Measurements from ENCODE around the gene IL19. TPM values are rescaled to one million over a fixed set of nuclear protein-coding genes. Genes with fewer than 3 reads are reported as not detected.
"Not testable (repeated sequence)": the region's sequence is repeated elsewhere in the genome, so short reads cannot be mapped to it uniquely, and the experiment has no call there.

Gene IL19
- total and polyA plus RNA-seq, 2 donors = 0.28 to 1.0 TPM

- Histone ChIP-seq H3K27me3 (ENCODE audit: control insufficient read depth in 2 of 2, insufficient read depth in 1 of 2, low read length in 1 of 2) (peaks cover 0 to 2% of the 10 kb centered on the region in 2 donors), H3K27ac (ENCODE audit: low read depth in 1 of 2, low read length in 1 of 2) (peak overlapping the region; percentile 50 to 74), H3K4me3 (ENCODE audit: low read length in 2 of 2) (no peak overlapping the region), H3K36me3 (ENCODE audit: control insufficient read depth in 2 of 2, insufficient read depth in 2 of 2, low read length in 1 of 2) (no peaks in the 10 kb centered on the region), H3K4me1 (ENCODE audit: control insufficient read depth in 2 of 2, insufficient read depth in 2 of 2, low read length in 2 of 2) (peaks cover 51 to 71% of the 10 kb centered on the region in 2 donors), H3K9me3 (ENCODE audit: control insufficient read depth in 2 of 2, insufficient read depth in 1 of 2, low read length in 1 of 2) (no peaks in the 10 kb centered on the region)
- WGBS = 66% methylated on average over 14 of the region's 14 CpGs
- DNase-seq (ENCODE audit: low read depth in 6 of 9, low spot score in 9 of 9) = peak in 1 of 9 donors; percentile 49
Measured at GRCh38 chr1:206768472-206769303, 1.9 kb upstream of the IL19 start.

GRCh38 chr1:206769304-206769731 lies 1.3 kb upstream of the IL19 start:
- peaks cover 51 to 78% of the 10 kb centered on the region in 2 donors for H3K4me1 ChIP-seq (ENCODE audit: control insufficient read depth in 2 of 2, insufficient read depth in 2 of 2, low read length in 2 of 2)
- no peak overlapping the region for H3K4me3 ChIP-seq (ENCODE audit: low read length in 2 of 2)
- H3K27ac ChIP-seq (ENCODE audit: low read depth in 1 of 2, low read length in 1 of 2) = peak overlapping the region; percentile 50 to 74
- peak in 5 of 9 donors; percentile 51 to 77 (median 52) for DNase-seq (ENCODE audit: low read depth in 6 of 9, low spot score in 9 of 9)
- WGBS = 36% methylated on average over 7 of the region's 7 CpGs
- H3K9me3 ChIP-seq (ENCODE audit: control insufficient read depth in 2 of 2, insufficient read depth in 1 of 2, low read length in 1 of 2) = no peaks in the 10 kb centered on the region
- H3K36me3 ChIP-seq (ENCODE audit: control insufficient read depth in 2 of 2, insufficient read depth in 2 of 2, low read length in 1 of 2) = no peaks in the 10 kb centered on the region
- peaks cover 0 to 2% of the 10 kb centered on the region in 2 donors for H3K27me3 ChIP-seq (ENCODE audit: control insufficient read depth in 2 of 2, insufficient read depth in 1 of 2, low read length in 1 of 2)

- Histone ChIP-seq H3K4me3 (ENCODE audit: low read length in 2 of 2) (no peak overlapping the region), H3K4me1 (ENCODE audit: control insufficient read depth in 2 of 2, insufficient read depth in 2 of 2, low read length in 2 of 2) (peaks cover 47 to 73% of the 10 kb centered on the region in 2 donors)
- 42% methylated on average over 4 of the region's 4 CpGs for WGBS
Measured at GRCh38 chr1:206771338-206771692, 742 bp downstream of the IL19 start.

DNA sequence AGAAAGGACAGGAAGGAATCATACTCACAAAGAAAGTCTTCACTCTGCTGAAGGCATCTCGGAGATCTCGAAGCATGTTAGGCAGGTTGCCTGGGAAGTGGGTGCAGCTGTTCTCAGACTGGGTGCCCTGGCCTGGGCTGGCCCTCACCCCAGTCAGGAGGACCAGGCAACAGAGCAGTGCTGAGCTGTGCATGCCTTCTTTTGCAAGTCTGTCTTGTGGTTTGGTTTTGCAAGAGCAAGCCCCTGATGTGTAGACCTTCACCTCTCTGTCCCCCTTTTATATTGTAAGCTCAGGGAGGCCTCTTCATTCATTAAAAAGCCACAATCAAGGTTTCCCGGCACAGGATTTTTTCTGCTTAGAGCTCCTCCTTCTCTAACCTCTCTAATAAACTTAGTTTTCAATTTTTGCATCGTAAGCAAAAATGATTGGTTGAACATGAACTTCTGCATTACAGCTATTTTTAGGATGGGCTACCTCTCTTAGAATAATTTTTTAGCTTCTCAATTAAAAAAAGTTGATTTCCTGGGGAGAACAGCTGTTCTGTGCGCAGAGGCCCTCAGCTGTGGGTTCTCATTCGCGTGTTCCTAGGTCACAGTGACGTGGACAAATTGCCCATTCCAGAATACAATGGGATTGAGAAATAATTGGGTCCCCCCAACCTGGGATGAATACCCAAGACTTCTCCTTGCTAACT lies 1.8 kb downstream of the IL19 start, which contains the start of gene IL10:
IL10 (minus strand) TSS at position 252 of the 695 bp plus-strand sequence; CDS start at position 193, 59 bp downstream.
- peaks cover 0 to 2% of the 10 kb centered on the region in 2 donors for H3K27me3 ChIP-seq (ENCODE audit: control insufficient read depth in 2 of 2, insufficient read depth in 1 of 2, low read length in 1 of 2)
- no peaks in the 10 kb centered on the region for H3K36me3 ChIP-seq (ENCODE audit: control insufficient read depth in 2 of 2, insufficient read depth in 2 of 2, low read length in 1 of 2)
- no peak for DNase-seq (ENCODE audit: low read depth in 6 of 9, low spot score in 9 of 9)
- H3K27ac ChIP-seq (ENCODE audit: low read depth in 1 of 2, low read length in 1 of 2) = peak within 1 kb of the TSS in 1 of 2 donors; percentile 3
- WGBS = 26% methylated on average over 8 of the region's 8 CpGs
- no peaks in the 10 kb centered on the region for H3K9me3 ChIP-seq (ENCODE audit: control insufficient read depth in 2 of 2, insufficient read depth in 1 of 2, low read length in 1 of 2)
- H3K4me3 ChIP-seq (ENCODE audit: low read length in 2 of 2) = no peak within 1 kb of the TSS
- peaks cover 42 to 63% of the 10 kb centered on the region in 2 donors for H3K4me1 ChIP-seq (ENCODE audit: control insufficient read depth in 2 of 2, insufficient read depth in 2 of 2, low read length in 2 of 2)

More at GRCh38 chr1:206771338-206771692, 742 bp downstream of the IL19 start:
- DNase-seq (ENCODE audit: low read depth in 6 of 9, low spot score in 9 of 9) = no peak
- Histone ChIP-seq H3K36me3 (ENCODE audit: control insufficient read depth in 2 of 2, insufficient read depth in 2 of 2, low read length in 1 of 2) (no peaks in the 10 kb centered on the region), H3K27ac (ENCODE audit: low read depth in 1 of 2, low read length in 1 of 2) (peak overlapping the region in 1 of 2 donors; percentile 3), H3K27me3 (ENCODE audit: control insufficient read depth in 2 of 2, insufficient read depth in 1 of 2, low read length in 1 of 2) (peaks cover 0 to 2% of the 10 kb centered on the region in 2 donors), H3K9me3 (ENCODE audit: control insufficient read depth in 2 of 2, insufficient read depth in 1 of 2, low read length in 1 of 2) (no peaks in the 10 kb centered on the region)

DNA sequence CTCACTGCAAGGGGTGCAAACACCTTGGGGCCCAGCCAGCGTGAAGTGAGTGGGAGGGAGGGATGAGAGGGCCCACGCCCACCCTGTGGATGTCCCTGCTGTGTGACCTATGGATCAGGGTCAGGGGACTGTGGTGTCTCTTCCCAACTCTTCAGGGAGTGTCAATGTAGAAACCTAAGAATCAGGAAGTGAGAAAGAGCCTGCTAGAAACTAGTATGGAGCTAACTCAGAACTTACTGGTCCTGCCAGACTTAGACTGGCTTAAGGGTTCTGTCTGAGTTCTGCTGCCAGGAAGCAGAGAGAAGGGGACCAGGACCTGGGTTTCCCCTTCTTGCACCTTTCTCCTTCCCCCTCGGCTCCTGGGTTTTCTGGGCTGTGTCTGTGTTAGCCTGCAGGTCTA lies 3.5 kb downstream of the IL19 start:
- Histone ChIP-seq H3K4me1 (ENCODE audit: control insufficient read depth in 2 of 2, insufficient read depth in 2 of 2, low read length in 2 of 2) (peaks cover 34 to 54% of the 10 kb centered on the region in 2 donors), H3K27me3 (ENCODE audit: control insufficient read depth in 2 of 2, insufficient read depth in 1 of 2, low read length in 1 of 2) (peaks cover 0 to 2% of the 10 kb centered on the region in 2 donors), H3K36me3 (ENCODE audit: control insufficient read depth in 2 of 2, insufficient read depth in 2 of 2, low read length in 1 of 2) (no peaks in the 10 kb centered on the region), H3K27ac (ENCODE audit: low read depth in 1 of 2, low read length in 1 of 2) (no peak overlapping the region), H3K4me3 (ENCODE audit: low read length in 2 of 2) (no peak overlapping the region), H3K9me3 (ENCODE audit: control insufficient read depth in 2 of 2, insufficient read depth in 1 of 2, low read length in 1 of 2) (no peaks in the 10 kb centered on the region)
- WGBS = 94% methylated on average over 3 of the region's 3 CpGs
- no peak for DNase-seq (ENCODE audit: low read depth in 6 of 9, low spot score in 9 of 9)

- no peak overlapping the region for H3K27ac ChIP-seq (ENCODE audit: low read depth in 1 of 2, low read length in 1 of 2)
- DNase-seq (ENCODE audit: low read depth in 6 of 9, low spot score in 9 of 9) = no peak
- WGBS = 93% methylated on average over 4 of the region's 4 CpGs
- no peak overlapping the region for H3K4me3 ChIP-seq (ENCODE audit: low read length in 2 of 2)
- H3K27me3 ChIP-seq (ENCODE audit: control insufficient read depth in 2 of 2, insufficient read depth in 1 of 2, low read length in 1 of 2) = peaks cover 0 to 2% of the 10 kb centered on the region in 2 donors
- H3K36me3 ChIP-seq (ENCODE audit: control insufficient read depth in 2 of 2, insufficient read depth in 2 of 2, low read length in 1 of 2) = no peaks in the 10 kb centered on the region
- H3K9me3 ChIP-seq (ENCODE audit: control insufficient read depth in 2 of 2, insufficient read depth in 1 of 2, low read length in 1 of 2) = no peaks in the 10 kb centered on the region
- peaks cover 13 to 43% of the 10 kb centered on the region in 2 donors for H3K4me1 ChIP-seq (ENCODE audit: control insufficient read depth in 2 of 2, insufficient read depth in 2 of 2, low read length in 2 of 2)
Measured at GRCh38 chr1:206776229-206776628, 5.7 kb downstream of the IL19 start.

DNA sequence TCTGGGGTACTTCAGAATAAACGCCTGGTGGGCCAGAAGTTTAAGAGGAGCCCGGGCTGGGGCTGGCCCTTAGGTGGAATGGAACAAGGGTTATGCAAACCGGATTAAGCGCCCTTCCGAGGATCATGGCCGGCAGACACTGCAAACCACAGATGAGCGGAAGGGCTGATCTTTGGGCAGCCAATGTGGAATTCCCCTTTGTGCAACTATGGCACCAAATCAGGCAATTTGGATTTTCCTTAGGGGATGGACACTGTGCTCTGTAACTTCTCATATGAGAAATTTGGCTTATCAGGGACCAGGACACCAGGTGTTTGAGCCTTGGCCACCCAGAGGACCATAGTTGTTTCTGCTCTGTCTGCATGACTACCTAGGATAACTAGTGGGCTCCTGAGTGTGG lies 7.5 kb downstream of the IL19 start:
- peak overlapping the region in 1 of 2 donors; percentile 20 for H3K27ac ChIP-seq (ENCODE audit: low read depth in 1 of 2, low read length in 1 of 2)
- no peak overlapping the region for H3K4me3 ChIP-seq (ENCODE audit: low read length in 2 of 2)
- no peak for DNase-seq (ENCODE audit: low read depth in 6 of 9, low spot score in 9 of 9)
- H3K4me1 ChIP-seq (ENCODE audit: control insufficient read depth in 2 of 2, insufficient read depth in 2 of 2, low read length in 2 of 2) = peaks cover 10 to 40% of the 10 kb centered on the region in 2 donors
- H3K9me3 ChIP-seq (ENCODE audit: control insufficient read depth in 2 of 2, insufficient read depth in 1 of 2, low read length in 1 of 2) = no peaks in the 10 kb centered on the region
- no peaks in the 10 kb centered on the region for H3K27me3 ChIP-seq (ENCODE audit: control insufficient read depth in 2 of 2, insufficient read depth in 1 of 2, low read length in 1 of 2)
- 98% methylated on average over 7 of the region's 7 CpGs for WGBS
- H3K36me3 ChIP-seq (ENCODE audit: control insufficient read depth in 2 of 2, insufficient read depth in 2 of 2, low read length in 1 of 2) = no peaks in the 10 kb centered on the region

DNA sequence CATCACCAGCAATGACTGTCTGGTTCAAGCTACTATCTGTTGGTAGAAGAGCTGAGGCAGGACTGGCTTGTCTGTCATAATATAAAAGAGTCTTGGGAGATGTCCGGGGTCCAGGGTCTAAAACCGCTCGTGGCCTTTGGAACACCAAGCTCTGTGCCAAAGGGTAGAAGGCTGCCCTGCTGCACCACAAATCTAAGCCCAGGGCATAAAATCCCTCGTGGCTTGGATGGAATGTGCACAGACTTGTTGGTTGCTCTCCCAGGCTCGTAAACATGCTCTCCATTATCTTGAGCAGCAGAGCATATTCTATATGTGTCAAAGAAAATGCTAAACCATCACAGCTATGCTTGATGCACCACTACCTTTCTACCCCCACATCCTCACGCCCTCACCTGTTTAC lies 8.3 kb downstream of the IL19 start:
- H3K27me3 ChIP-seq (ENCODE audit: control insufficient read depth in 2 of 2, insufficient read depth in 1 of 2, low read length in 1 of 2); H3K27ac ChIP-seq (ENCODE audit: low read depth in 1 of 2, low read length in 1 of 2); H3K4me3 ChIP-seq (ENCODE audit: low read length in 2 of 2); H3K9me3 ChIP-seq (ENCODE audit: control insufficient read depth in 2 of 2, insufficient read depth in 1 of 2, low read length in 1 of 2); DNase-seq (ENCODE audit: low read depth in 6 of 9, low spot score in 9 of 9); H3K36me3 ChIP-seq (ENCODE audit: control insufficient read depth in 2 of 2, insufficient read depth in 2 of 2, low read length in 1 of 2): not testable (repeated sequence)
- 94% methylated on average over 6 of the region's 6 CpGs for WGBS
- peaks cover 10 to 45% of the 10 kb centered on the region in 2 donors for H3K4me1 ChIP-seq (ENCODE audit: control insufficient read depth in 2 of 2, insufficient read depth in 2 of 2, low read length in 2 of 2)

GRCh38 chr1:206779638-206780037 lies 9.1 kb downstream of the IL19 start:
- Histone ChIP-seq H3K27me3 (ENCODE audit: control insufficient read depth in 2 of 2, insufficient read depth in 1 of 2, low read length in 1 of 2) (no peaks in the 10 kb centered on the region), H3K4me3 (ENCODE audit: low read length in 2 of 2) (no peak overlapping the region), H3K36me3 (ENCODE audit: control insufficient read depth in 2 of 2, insufficient read depth in 2 of 2, low read length in 1 of 2) (no peaks in the 10 kb centered on the region), H3K4me1 (ENCODE audit: control insufficient read depth in 2 of 2, insufficient read depth in 2 of 2, low read length in 2 of 2) (peaks cover 14 to 45% of the 10 kb centered on the region in 2 donors), H3K27ac (ENCODE audit: low read depth in 1 of 2, low read length in 1 of 2) (no peak overlapping the region), H3K9me3 (ENCODE audit: control insufficient read depth in 2 of 2, insufficient read depth in 1 of 2, low read length in 1 of 2) (no peaks in the 10 kb centered on the region)
- WGBS = 44% methylated on average over 2 of the region's 2 CpGs
- no peak for DNase-seq (ENCODE audit: low read depth in 6 of 9, low spot score in 9 of 9)
